Colon (tissue), 2 donors: Measurements from ENCODE around the gene RFC4.
"Not testable (repeated sequence)": the region's sequence is repeated elsewhere in the genome, so short reads cannot be mapped to it uniquely, and the experiment has no call there.

Experiments used
- FAIRE-seq: peaks from 2 replicates; lab custom pipeline; 2012; peaks lifted over from hg19 to GRCh38; lab: Jason Lieb, UNC
- donor health status: control.
- donor health status: control.

Gene RFC4

DNA sequence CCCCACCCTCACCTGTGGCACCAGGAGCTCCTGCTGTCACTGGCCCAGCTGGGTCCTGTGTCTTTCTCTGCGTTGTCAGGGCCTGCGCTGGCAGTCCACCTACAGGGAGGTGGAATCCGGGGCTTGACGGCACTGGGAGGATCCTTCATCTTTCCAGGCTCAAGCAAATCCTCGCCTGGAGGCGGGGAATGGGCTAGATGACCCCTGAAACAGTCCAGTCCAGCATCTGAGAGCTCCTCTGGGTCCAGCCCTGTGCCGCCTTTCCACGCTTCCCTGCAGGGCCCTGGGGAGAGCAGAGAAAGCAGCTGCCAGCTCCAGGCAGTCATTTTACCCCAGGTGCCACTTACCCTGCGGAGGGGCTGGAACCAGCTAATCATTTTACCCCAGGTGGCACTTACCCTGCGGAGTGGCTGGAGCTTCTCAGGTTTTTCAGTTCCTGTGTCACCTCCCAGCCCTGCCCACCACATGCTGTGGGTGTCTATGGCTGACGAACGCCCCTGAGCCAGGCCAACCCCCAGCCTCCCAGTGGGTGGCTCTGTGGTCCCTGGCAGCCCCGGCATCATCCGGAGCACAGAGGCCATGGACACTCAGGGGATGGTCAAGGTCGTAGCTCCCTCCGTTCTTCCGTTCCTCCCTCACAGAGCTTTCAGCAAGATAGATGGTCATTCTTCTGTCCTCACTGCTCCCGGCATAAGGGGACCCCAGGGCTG, 18.3 kb upstream of the RFC4 start:
- no peak for FAIRE-seq

DNA sequence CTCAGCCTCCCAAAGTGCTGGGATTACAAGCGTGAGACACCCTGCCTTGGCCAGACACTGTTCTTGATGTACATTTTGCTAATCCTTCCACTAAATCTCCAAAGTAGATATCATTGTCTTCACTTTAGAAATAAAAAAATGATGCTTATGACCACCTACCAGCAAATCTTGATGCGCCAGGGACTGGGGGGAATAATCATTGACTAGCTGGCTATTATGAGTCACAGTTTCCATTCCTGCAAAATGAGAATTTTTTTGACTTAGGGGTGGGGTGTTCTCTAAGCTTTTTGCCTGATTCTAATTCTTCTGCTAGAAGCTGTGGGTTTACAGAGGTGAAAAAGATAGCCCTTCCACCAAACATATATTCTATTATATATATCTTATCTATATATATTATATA, 17.1 kb upstream of the RFC4 start:
- FAIRE-seq = no peak

DNA sequence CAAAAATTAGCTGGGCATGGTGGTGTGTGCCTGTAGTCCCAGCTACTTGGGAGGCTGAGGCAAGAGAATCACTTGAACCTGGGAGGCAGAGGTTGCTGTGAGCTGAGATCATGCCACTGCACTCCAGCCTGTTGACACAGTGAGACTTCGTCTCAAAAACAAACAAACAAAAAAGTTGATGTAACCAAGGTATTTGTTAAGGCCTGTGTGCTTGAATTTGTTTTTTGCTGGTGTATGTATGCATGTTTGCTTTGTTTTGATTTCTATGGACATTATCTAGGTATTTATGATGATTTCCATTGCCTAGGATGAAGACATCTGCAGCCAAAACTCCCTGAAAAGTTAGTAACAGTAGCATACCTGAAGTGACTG, 16.1 kb upstream of the RFC4 start:
- not testable (repeated sequence) for FAIRE-seq

DNA sequence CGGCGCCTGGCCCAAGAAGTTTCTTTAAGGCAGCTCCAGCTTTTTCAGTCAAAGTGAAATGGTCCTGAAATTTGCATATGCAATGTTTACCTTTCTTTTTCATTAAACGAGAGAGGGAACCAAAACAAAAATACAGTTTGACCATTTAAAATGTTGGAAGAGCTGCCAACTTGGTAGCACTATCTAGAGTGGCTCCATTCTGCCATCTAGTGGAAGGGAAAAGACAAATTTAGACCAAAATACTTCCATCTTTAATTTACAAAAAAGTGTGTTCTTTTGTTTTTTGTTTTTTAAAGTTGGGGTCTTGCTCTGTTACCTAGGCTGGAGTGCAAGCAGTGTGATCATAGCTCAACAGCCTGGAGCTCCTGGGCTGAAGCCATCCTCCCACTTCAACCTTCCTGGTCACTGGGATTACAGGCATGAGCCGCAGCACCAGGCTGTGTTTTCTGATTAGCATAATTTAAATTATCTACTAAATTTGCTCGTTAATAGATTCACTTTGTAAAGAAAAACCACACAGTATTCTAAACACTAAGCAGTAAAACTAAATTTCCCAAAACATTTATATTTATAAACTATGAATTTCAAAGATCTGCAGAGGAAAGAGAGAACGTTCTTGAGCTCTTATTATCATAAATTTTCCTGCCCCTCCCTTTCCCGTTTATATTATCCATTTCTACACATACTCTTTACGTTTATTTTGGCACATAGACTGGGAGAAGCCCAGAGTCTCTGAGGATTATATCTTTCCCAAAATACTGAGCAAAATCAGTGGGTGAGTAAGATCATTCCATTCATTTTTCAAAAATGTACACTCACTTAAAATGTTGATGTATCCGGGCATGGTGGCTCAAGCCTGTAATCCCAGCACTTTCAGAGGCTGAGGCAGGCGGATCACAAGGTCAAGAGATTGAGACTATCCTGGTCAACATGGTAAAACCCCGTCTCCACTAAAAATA, 15.4 kb upstream of the RFC4 start:
- no peak for FAIRE-seq

DNA sequence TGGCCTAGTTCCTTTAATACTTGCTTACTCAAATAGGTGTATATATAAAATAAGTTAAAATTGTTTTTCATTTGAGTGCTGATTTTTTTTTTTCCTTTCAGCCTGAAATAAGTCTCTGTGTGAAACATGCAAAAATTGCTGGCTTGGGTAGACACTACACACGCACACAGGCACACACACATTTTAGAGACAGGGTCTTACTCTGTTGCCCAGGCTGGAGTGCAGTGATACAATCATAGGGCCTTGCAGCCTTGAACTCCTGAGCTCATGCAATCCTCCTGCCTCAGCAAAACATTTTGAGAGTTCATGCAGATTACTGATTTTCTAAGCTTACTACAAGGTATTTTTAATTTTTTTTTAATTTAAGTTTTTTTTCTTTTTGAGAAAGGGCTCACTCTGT, 12.7 kb upstream of the RFC4 start:
- no peak for FAIRE-seq

GRCh38 chr3:186818516-186818915, 12.2 kb upstream of the RFC4 start:
- FAIRE-seq = no peak

DNA sequence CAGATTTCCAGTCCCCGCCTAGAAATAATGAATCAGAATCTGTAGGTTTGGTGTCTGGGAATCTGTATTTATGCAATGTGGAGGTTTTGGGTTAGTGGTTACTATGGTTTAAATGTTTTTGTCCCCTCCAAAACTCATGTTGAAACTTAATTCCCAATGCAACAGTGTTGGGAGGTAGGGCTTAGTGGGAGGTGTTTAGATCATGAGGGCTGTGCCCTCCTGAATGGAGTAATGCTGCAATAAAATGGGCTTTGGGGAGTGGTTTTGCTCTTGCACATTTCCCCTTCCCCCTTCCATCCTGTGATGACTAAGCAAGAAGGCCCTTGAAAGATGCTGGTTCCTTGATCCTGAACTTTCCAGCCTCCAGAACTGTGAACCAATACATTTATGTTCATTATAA, 9.2 kb upstream of the RFC4 start:
- no peak for FAIRE-seq

DNA sequence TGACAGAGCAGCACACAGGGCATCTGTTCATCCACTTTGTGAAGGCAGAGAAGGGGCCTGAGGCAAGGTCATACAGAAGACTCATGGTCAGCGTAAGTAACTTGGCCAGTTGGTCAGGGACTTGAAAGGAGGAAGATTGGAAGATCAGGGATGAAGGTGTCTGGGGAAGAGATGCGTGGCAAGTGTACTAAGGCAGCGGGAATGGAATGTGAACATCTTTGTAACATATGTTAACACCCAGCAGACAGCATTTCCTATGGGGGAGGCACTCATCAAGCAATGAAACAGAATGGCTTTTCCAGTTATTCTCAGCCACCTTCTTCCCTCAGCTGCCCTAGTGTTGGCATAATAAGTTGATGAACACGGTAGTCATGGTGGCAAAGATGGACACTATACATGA, 7.8 kb upstream of the RFC4 start:
- no peak for FAIRE-seq

DNA sequence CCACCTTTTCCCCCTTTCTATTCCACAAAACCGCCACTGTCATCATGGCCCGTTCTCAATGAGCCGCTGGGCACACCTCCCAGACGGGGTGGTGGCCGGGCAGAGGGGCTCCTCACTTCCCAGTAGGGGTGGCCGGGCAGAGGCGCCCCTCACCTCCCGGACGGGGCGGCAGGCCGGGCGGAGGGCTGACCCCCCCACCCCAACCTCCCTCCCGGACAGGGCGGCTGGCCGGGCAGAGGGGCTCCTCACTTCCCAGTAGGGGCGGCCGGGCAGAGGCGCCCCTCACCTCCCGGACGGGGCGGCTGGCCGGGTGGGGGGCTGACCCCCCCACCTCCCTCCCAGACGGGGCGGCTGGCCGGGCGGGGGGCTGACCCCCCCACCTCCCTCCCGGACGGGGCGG, 5.0 kb upstream of the RFC4 start:
- FAIRE-seq = not testable (repeated sequence)

- FAIRE-seq = no peak
Measured at GRCh38 chr3:186810336-186810996, 4.2 kb upstream of the RFC4 start.

DNA sequence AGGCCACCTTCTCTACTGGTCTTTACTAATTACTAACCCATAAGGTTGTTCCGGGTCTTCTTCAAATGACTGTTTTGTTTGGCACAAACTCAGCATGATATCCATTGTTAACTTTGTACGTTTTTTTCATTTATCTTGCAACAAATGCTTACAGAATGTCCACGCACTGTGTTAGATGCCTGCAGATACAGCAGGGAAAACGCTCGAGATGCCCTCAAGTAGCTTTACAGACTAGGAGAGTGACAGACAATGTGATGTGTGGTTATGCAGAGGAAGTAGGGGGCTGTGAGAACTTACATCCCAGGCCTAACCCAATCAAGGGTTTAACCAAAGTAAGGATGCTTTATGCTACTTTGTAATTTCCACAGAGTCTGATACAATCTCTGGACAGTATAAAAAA, 949 bp upstream of the RFC4 start:
- FAIRE-seq = no peak

DNA sequence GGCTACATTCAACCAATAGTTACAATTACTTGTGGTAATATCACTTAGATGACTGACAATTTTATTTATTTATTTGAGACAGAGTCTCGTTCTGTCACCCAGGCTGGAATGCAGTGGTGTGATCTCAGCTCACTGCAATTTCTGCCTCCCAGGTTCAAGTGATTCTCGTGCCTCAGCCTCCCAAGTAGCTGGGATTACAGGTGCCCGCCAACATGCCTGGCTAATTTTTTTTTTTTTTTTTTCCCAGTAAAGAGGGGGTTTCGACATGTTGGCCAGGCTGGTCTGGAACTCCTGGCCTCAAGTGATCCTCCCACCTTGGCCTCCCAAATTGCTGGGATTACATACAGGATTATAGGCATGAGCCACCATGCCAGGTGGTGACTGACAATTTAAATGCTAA, 2.8 kb downstream of the RFC4 start:
- FAIRE-seq = not testable (repeated sequence)

DNA sequence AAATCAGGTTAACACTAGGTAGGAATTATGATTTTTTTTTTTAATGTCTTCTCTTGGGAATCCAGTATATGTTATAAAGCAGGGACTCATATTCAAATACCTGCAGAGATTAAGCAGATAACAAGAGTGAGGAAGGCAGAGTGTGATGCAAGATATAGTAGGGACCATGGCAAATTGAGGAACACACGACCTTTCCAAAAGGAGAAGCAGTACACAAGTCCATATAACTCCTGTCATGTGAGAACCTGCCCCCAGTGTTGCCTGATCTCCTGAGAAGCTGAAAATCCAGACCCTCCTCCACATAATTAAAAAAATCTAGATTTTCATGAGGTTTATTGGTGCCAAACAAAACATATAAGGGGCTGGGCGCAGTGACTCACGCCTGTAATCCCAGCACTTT, 3.6 kb downstream of the RFC4 start:
- no peak for FAIRE-seq

- no peak for FAIRE-seq
Measured at GRCh38 chr3:186800285-186800684, 6.0 kb downstream of the RFC4 start.

- no peak for FAIRE-seq
Measured at GRCh38 chr3:186798239-186798874, 7.9 kb downstream of the RFC4 start.

DNA sequence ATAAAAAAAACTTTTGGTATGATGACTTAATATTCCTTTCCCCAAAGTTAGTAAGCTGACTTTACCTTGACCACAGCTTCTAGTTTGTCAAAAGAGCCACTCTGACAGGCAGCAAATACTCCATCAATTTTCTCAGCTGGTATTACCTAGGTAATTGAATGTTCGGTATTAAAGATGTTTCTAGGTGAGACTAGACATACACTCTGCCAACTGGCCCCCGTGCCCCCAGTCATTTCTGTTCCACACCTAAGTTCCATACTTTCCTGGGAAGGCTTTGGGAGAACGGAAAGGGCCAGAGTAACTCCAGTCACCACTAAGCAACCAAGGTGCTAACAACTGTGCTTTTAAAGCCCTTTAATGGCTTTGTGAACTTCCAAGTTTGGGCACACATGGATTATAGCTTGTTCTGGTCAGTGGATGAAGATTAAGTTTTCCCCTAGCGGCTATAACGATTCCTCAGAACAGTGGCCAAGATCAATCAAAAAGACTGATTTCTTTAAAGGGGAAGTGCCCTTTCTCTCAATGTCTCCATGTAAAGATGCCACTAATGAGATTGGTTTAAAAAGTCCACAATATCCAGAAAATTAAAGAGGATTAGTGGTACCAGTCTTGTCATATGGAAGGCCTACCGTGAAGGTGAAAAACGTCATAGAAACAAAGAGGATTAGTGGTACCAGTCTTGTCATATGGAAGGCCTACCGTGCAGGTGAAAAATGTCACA, 15.9 kb downstream of the RFC4 start:
- no peak for FAIRE-seq

GRCh38 chr3:186789554-186790260, 16.6 kb downstream of the RFC4 start:
- no peak for FAIRE-seq

GRCh38 chr3:186788482-186789370, 17.6 kb downstream of the RFC4 start:
- no peak for FAIRE-seq

DNA sequence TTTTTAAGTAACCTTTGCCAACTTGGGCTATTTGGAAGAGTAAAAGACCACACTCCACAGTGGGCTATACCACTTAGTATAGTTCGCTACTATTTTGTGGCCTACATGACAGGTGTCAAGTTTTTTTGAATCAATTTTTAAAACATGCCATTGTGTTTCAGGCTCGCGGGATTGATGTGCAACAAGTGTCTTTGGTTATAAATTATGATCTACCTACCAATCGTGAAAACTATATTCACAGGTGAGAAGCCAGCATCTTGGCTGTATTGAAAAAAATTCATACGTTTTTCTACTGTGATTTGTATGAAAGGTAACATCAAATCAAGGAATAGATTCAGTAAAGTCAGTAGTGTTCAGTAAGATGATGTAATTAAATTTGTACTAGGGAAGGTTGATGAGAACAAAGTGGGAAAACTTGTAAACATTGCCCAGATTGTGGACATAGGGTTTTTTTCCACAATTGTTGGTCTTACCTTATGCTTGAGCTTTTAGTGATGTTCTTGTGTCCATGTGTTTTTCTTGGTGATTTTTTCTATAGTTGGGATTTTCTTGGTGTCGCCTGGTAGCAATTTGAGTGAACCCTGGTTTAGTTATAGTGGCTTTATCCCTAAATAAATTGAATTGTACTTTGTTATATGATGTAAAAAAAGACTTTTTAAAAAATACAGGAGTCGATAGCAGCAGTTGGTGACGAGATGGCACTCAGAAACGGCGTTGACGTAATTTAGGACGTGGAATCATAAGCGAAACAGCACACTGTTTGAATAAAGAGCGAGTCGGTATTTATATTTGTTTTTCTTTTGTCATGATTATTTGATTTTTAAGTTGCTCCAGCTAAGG, 18.4 kb downstream of the RFC4 start:
- FAIRE-seq = no peak
